COR-L47 (cell line): ENCODE data around the gene OPN4.

ENCODE experiments used
- DNase-seq: peaks from one replicate; lab custom pipeline; 2025; lab: John Stamatoyannopoulos, UW

The OPN4 gene

DNA sequence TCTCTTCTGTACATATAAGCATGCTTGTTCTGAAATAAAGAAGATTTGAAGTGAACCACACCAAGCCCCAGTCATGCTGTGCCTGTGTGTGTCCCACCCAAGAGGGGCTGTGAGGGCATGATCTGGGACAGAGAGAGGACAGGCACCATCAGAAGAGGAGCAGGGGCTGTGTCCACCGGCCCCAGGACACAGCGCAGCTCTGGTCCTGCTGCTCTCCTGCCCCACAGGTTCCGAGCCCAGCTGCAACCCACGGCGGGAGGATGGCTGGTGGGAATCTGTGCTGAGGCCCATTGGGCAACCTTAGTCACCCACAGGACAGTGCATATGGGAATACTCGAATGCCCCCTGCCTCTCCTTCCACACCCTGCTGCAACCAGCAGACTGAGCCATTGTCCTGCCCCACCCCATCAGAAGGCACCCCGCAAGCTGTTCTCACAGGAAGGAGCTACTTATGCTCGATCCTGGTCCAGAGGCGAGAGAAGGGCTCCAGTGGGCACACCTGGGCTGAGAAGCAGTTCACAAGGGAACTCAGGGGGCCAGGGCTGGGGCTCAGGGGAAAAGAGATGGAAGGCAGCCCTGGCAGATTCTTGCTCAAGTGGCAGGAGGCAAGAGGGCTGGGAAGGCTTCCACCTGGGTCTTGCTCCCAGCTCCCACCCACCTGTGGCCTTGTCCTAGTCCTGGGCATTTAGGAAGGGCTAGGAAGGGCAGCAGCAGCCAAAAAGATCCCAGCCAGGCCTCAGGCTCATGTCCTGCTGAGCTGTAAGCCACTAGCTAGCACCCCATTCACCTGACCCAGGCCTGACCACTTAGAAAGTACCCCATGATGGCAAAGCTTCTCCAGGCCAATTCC is 45.9 kb downstream of the OPN4 start:
- DNase-seq: no peak

DNA sequence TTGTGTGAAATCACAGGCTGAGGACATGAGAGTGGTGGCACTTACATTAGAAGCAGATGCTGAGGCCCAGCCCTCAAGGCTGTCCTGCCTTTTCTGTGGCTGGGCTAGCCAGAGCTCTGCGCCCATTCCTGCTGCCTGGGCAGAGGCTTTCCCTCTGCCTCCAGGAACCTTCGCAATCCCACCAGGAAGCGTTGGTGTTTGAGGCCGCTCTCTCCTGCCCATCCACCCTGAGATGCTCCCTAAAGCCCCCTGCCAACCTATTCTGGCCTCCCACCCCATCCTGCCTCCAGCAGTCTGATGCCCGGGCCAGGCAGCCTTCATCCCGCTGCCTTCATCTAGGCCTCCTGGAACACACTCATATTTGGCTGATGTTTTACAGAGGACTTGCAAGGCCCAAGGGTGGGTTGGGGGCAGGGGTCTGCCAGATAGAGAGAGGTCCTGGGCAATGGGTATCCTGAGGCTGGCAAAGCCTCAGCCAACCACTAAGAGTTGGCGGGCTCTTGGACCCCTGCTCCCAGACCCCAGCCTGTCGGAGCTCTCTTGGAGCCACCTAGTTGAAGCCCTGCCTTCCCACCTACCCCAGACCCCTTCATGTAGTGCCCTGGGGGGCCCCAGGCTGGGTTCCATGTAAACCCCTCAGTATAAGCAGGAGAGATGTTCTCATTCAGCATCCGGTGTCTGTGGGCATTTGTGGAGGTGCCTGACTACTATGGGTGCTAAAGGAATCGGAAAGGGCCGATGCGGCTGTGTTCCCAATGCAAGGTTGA is 46.7 kb downstream of the OPN4 start:
- DNase-seq: no peak

DNA sequence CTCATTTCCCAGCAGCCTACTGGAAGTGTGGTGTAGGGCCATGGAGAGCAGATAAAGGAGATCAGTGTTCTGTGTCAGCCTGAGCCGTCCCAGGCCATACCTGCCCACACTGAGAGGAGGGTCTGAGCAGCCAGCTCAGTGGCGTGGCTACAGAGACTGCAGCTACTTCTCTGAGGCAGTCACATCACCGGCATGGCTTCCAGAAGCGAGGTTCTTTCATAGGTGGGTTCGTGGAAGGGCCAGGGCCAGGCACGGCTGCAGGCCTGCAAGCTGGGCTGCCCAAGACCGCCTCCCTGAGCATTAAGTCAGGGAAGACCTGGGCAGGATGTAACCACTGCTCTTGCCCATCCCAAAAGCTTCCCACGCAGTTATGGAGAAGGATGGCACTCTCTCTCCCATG is 48.8 kb downstream of the OPN4 start:
- DNase-seq: no peak

DNA sequence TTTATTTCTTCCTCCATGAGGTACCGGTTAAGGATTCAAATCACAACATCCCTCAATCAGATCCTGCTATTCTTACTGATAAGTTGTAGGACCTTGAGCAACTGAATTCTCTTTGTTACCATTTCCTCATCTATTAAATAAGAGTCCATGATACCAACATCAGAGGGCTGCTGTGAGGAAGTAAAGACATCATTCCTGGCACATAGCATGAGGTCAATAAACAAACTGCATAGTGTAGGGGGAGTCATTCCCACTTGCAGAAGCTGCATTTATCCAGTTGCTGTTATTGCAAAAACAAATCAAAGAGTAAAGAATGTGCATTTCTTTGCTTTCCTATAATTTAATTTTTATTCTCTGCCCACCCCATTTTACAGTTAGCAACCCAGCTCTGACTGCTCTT is 50.8 kb downstream of the OPN4 start:
- DNase-seq: no peak

DNA sequence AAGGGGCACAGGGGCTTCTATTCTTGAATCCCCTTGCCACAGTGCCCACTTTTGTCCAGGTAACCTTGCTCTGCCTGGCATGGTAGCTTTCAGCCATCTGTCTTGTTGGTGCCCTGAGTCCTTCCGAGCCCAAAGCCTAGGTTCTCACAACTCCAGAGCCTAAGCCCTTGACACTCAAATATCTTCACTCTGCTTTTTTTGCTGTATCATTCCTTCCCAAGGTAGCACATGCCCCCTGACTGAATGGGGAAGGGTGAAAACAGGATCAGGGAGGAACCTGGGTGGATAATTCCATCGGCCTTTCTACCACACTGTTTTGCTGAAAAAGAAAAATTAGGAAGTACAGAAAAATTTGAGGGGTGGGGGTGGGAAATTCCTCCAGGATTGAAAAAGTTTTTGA is 51.6 kb downstream of the OPN4 start:
- DNase-seq: no peak

DNA sequence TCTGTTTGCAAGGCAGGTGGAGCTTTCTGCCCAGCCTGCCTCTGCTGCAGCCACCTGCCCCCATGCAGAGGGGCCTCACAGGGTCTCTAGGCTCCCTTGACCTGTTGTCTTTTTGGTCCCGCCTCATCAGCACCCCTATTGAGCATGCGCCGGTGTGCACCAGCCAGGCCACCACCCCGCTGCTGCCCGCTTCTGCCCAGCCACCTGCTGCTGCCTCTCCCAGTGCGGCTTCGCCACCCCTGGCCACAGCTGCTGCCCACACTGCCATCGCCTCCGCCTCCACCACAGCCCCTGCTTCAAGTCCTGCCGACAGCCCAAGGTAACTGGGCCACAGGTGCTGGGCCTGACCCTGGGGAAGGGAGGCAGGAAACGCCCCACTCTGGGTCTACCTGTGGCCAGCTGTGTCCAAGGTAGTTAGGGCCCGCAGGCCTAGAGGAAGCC is 52.1 kb downstream of the OPN4 start:
- DNase-seq: no peak

DNA sequence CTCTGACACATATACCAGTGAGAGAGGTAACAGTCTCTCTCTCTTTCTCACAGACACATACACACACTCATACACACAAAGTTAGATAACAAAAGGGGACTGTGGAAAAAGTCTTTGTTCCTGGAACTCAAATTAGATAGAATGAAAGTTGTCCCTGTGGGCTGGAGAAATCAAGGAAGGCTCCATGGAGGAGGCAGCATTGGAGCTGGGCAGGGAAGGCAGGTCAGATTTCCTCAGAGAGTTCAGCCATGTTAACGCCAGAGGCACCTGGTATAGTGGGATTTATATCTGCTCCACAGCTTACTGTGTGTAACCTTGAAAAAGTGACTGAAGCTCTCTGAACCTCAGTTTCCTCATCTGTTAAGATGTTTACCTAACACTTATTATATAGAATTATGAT is 52.6 kb downstream of the OPN4 start:
- DNase-seq: no peak

DNA sequence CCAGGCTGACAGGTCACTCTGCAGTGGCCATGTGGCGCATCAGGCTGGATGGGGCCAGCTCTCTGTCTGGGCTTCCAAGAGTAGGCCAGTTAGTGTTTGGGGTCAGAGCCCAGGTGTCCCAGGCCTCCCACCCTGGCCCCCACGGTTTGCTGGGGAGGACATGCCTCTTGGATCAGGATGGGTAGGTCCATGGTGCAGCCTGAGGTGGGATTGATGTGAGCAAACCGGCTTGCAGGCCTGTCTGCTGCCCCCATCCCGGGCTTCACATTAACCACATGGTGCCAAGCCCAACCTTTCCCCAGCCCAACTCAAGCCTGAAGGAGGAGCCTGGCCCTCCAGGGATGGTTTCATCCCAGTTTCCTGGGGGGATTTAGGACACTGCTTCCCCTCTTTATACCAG is 53.2 kb downstream of the OPN4 start:
- DNase-seq: no peak

DNA sequence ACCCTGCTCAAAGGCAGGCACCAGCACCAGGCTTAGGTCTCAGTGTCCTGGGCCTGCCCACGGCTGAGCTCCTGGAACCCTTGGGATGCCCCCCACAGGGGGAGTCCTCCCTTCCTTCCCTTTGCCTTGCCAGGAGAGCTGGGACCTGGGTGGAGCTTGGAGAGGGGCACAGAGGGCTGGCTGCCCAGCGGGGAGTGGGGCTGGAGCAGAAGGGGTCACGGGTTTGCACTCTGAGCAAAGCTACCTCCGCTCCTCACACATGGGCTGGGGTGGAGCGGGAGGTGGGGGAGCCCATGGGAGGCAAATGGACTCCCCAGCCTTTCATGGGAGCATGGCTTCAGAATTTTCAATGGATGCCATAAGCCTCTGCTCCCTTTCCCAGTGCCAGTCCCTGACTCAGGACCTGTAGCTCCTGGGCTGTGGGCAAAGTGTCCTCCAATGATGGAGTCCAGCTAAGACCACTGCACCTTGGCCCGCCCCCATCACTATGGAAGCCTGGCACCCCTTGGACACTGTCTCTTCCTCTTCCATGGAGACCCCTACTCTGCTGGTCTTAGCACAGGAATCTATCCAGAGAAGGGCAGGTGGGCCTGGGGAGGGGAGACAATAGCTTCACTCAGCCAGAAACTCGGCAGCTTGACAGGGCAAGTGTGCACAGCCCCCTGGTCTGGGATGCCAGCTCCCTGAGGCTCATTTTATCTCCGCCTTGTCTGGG is 53.9 kb downstream of the OPN4 start:
- no peak for DNase-seq

DNA sequence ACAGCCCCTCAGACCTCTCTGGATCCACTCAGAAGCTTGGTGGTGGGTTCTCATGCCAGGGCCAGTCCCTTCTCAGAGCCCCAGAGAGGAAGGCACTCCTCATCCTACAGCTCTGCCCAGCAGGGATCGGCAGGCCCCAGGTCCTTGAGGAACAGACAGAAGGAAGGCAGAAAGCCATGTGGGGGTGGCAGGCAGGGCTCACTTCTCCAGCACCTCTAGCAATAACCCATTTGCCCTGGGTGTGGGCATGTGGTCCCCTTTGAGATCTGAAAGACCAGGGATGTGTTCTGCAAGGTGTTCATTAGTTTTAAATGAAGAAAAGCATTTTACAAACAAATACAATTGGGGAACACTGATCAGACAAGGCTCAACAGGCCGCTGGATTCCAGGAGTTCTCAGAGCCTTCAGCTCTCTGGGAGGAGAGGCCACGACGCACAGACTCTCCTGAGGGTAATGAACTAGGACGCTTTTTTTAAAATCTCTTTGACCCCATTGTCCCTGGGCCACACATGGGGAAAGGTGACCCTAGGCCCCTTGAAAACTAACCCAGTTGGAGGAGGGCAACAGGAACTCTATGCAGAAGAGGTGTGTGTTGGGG is 54.5 kb downstream of the OPN4 start:
- no peak for DNase-seq

DNA sequence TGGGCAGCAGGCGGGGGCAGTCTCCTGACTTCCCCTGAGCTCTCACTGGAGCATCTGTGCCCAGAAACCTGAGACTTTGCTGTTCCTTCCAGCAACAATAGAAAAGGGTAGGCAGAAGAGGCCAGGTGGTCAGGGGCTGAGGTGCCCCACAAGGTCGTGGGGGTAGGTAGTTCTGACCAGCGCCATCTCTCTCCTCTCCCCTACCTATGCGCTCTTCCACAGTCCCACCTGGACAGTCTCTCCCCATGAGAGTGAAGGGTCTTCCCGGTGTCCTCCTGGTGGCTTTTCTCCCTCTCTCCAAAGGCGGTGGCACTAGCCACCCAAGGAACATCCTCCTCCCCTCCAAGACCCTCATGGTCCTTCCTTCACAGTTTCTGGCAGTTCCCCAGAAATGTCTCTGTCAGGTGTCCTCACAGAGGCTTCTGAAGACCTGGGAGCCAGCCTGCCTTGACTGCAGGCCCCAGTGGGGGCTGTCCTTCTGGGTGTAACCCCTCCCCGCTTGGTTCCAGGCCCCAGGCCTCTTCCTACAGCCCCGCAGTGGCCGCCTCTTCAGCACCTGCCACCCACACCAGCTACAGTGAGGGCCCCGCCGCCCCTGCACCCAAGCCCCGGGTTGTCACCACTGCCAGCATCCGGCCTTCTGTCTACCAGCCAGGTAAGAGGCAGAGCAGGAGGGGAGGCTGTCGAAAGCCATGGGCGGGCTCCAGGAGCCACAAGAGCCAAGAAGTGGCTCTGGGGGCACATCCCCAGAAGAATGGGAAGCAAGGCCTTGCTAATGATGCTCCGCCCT is 55.2 kb downstream of the OPN4 start:
- DNase-seq: no peak

DNA sequence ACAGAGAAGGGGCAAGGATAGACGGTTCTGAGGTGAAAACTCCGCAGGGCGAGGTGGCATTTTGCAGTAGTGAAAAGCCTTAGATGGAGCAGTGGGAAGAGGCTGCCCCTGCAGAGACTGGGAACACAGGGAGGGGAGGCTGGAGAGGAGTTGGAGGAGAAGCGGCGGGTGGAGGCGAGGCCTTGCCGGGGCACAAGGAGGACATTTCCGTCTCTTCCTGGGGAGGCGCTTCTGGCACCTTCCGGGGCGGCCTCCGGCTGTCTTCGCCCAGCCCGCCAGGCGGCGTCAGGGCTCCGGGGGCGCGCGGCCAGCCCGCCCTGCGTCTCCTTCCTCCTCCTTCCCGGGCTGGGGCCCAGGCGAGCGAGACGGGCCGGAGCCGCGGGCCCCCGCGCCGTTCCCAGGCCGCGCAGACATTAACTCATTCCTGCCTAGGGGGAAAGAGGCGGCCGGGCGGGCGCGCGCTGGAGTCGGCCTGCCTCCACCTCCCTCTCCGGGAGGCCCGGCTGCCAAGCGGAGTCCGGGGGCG is 56.7 kb downstream of the OPN4 start:
- DNase-seq: peak; percentile 54

DNA sequence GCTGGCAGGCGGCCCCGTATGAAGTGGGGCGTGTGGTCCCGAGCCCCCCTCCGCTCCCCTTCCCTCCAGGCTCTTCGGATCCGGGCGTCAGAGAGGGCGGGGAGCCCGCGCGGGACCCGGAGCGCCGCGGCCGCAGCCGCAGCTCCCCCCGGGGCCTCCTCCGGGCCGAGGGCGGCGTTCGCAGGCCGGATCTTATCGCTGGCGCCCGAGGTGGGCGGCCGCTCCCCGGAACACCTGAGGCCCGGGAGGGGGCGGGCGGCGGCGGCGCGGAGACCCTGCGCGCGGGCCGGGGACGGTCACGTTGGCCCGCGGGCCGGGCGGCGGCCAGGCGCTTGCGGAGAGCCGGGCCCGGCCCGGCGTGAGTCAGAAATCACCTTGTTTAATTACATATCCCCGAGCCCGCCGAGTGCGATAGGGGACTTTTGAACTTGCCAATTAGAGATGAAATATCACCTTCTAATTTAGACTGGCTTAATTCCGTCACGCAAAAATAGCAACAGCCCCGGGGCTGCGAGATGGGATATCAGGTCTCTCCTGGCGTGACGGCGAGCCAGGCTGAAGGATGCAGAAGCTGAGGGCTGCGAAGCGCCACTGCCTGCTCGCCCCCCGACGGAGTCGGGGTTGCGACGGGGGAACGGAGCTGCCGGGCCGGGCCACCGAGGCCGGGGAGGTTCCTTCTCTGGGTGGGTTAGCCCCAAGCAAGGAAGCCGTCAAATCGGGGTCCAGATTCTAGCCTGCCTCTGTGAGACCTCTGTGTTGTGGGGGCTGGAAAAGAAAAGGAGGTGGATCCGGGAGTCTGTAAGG is 57.4 kb downstream of the OPN4 start:
- peak; percentile 17 for DNase-seq

DNA sequence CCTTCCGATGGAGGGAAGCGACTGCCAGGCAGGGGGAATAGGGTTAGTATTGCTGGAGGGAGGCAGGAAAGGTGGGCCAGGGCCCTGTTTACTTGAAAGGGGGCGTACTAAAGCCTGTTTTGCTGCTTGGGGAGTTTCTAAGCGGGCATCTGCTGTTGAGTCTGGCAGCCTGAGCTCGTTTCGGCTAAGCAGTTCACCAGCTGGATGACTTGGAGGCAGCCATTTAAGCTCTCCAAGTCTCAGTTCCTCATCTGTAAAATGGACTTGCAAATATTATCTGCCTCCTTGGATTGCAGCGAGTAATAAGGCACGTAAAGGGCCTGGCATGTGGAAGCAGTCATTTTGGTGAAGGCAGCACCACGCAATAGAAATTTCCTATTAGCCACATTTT is 58.0 kb downstream of the OPN4 start:
- no peak for DNase-seq

DNA sequence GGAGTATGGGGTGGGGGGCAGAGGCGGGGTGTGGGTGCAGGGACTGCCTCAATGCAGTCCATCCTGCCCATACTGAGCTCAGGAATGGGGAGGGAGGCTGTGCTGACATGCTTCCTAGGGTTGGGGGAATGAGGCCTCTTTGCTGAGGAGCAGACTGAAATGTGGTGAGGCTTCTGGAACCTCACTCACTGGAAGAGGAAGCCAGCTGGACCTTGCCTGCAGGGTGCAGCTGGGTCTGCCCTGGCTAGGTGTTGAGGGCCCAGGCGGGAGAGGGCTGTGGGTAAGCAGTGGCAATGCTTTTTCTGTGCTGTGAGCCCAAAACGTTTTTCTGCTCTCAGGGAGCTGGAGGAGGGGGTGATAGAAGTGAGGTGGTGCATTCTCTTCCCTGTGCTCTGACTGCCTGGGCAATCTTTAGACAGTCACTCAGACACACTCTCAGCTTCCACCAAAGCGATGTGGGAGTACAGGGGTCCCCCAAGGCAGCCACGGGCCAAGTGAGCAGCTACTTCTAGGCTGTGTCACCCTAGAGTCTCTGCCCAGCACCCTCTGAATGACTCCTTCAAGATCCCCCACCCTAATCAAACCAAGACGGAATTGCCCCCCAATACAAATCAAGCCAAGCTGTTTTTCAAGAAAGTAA is 60.9 kb downstream of the OPN4 start:
- DNase-seq: no peak

DNA sequence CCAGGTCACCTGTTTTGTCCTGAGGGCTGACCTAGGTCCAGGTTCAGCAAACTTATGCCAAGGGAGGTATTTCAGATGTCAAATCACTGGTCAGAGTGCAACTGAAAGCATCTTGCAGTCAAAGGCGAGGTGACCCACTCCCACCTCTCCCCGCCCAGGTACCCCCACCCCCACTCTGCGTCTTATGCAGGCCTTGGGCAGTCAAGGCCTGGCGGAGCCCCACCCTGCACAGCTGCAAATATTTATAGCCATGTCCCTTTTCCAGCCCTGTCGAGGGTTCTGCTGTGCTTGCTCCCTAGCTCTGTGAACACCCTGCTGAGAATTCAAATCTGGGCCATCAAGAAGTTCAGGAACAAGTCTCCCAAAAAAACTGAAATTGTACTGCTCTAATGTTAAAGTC is 61.5 kb downstream of the OPN4 start:
- no peak for DNase-seq
